Stimulated activated CD8-positive, alpha-beta memory T cell treated with anti-CD3 and anti-CD28 coated beads, Interleukin-4, amount 100 ng/mL, for 4 hours (primary cell): Measurements from ENCODE around the gene SASH1.

Experiments used
- DNase-seq, 2 donors: peaks; one replicate each; pipeline ENCODE4 v3.0.0-alpha.2; 2020; ENCODE audit warnings: low read depth in 2 of 2, low spot score in 1 of 2

Gene SASH1

GRCh38 chr6:148342350-148343046 lies at the start of gene SASH1:
SASH1 (plus strand) TSS chr6:148342838; CDS start chr6:148343068, 230 bp downstream.
- DNase-seq: no peak

- DNase-seq: no peak
Observed at GRCh38 chr6:148293181-148293995, 49.2 kb upstream of the SASH1 start.

- DNase-seq: no peak
Observed at GRCh38 chr6:148294059-148294458, 48.6 kb upstream of the SASH1 start.

- no peak for DNase-seq
Observed at GRCh38 chr6:148295261-148295887, 47.3 kb upstream of the SASH1 start.

GRCh38 chr6:148296771-148297170 lies 45.9 kb upstream of the SASH1 start:
- no peak for DNase-seq

- no peak for DNase-seq
Observed at GRCh38 chr6:148298683-148299082, 44.0 kb upstream of the SASH1 start.

- no peak for DNase-seq
Observed at GRCh38 chr6:148303616-148304015, 39.0 kb upstream of the SASH1 start.

GRCh38 chr6:148304976-148305375 lies 37.7 kb upstream of the SASH1 start:
- DNase-seq: no peak

- DNase-seq: no peak
Observed at GRCh38 chr6:148306286-148306685, 36.4 kb upstream of the SASH1 start.

GRCh38 chr6:148307405-148307804 lies 35.2 kb upstream of the SASH1 start:
- DNase-seq: no peak

GRCh38 chr6:148309301-148309700 lies 33.3 kb upstream of the SASH1 start:
- DNase-seq: no peak

- no peak for DNase-seq
Observed at GRCh38 chr6:148311966-148312669, 30.5 kb upstream of the SASH1 start.

- no peak for DNase-seq
Observed at GRCh38 chr6:148313488-148313887, 29.1 kb upstream of the SASH1 start.

GRCh38 chr6:148316308-148316707 lies 26.3 kb upstream of the SASH1 start:
- no peak for DNase-seq

GRCh38 chr6:148317051-148317450 lies 25.6 kb upstream of the SASH1 start:
- no peak for DNase-seq

- DNase-seq: no peak
Observed at GRCh38 chr6:148317739-148318138, 24.9 kb upstream of the SASH1 start.

GRCh38 chr6:148322704-148323103 lies 19.9 kb upstream of the SASH1 start:
- no peak for DNase-seq

- DNase-seq: no peak
Observed at GRCh38 chr6:148323344-148323743, 19.3 kb upstream of the SASH1 start.

- no peak for DNase-seq
Observed at GRCh38 chr6:148324297-148324985, 18.2 kb upstream of the SASH1 start.

- DNase-seq: no peak
Observed at GRCh38 chr6:148325316-148326068, 17.1 kb upstream of the SASH1 start.
